Upper lobe of left lung (tissue), 6 donors: Measurements from ENCODE around the gene AHDC1. TPM values are rescaled to one million over a fixed set of nuclear protein-coding genes. Genes with fewer than 3 reads are reported as not detected.

Experiments
- ATAC-seq, 2 donors: fragments of 200-7000 bp; cut with Tn5 transposase; one replicate each; pipeline ENCODE4 v1.9.1; 2022; ENCODE audit warnings: mild to moderate bottlenecking in 2 of 2, moderate library complexity in 2 of 2; ENCODE audit not compliant: low FRiP score in 2 of 2
- DNase-seq, 2 donors: peaks; one replicate each; pipeline ENCODE4 v3.0.0-alpha.2; 2019 to 2020
- H3K27ac ChIP-seq, 4 donors: fragments of 200-600 bp; sonication (generic); one replicate each; pipeline ENCODE4 v1.5.1; 2016 to 2019
- H3K27me3 ChIP-seq, 4 donors: fragments of 200-600 bp; sonication (generic); one replicate each; pipeline ENCODE4 v1.5.1; 2017 to 2019
- H3K36me3 ChIP-seq, 4 donors: fragments of 200-600 bp; sonication (generic); one replicate each; pipeline ENCODE4 v1.5.1; 2016 to 2019
- H3K4me1 ChIP-seq, 4 donors: fragments of 200-600 bp; sonication (generic); one replicate each; pipeline ENCODE4 v1.5.1; 2018 to 2019
- H3K4me3 ChIP-seq, 4 donors: fragments of 200-600 bp; sonication (generic); one replicate each; pipeline ENCODE4 v1.5.1; 2017 to 2019; ENCODE audit warnings: mild to moderate bottlenecking in 2 of 4, moderate library complexity in 1 of 4
- H3K9me3 ChIP-seq, 4 donors: fragments of 200-600 bp; sonication (generic); one replicate each; pipeline ENCODE4 v1.5.1; 2018 to 2019
- CTCF ChIP-seq, 6 experiments: fragments of 450-650 bp in 4 of 6; fragments of 200-600 bp in 2 of 6; sonication (generic) in 2 of 6; IDR thresholded peaks; one replicate each; pipeline ENCODE4 v1.5.1; 2016 to 2019; ENCODE audit warnings: antibody characterized with exemption in 6 of 6
- EP300 ChIP-seq, 4 donors: sonication (generic); formaldehyde crosslinking; IDR thresholded peaks; one replicate each; pipeline ENCODE4 v1.5.1; 2017; ENCODE audit warnings: antibody characterized with exemption in 4 of 4, control low read depth in 2 of 4
- POLR2A ChIP-seq, 4 donors: fragments of 450-650 bp; IDR thresholded peaks; one replicate each; pipeline ENCODE4 v1.5.1; 2016 to 2017; ENCODE audit warnings: antibody characterized with exemption in 4 of 4, mild to moderate bottlenecking in 2 of 4
- POLR2AphosphoS5 ChIP-seq, 2 donors: sonication (generic); formaldehyde crosslinking; IDR thresholded peaks; one replicate each; pipeline ENCODE4 v1.5.1; 2017; ENCODE audit warnings: antibody characterized with exemption in 2 of 2
- WGBS, 2 donors: methylation state at CpG; one replicate each; pipeline ENCODE4 v1.1.5; 2017 to 2018; 5-methylcytosine and 5-hydroxymethylcytosine counted together
- total RNA-seq, 6 donors: library from RNA; depleted of rRNA in 4 of 6; stranded (reverse); fragments of >200 nt in 4 of 6; gene quantifications; one replicate each; pipeline versions ENCODE4 v1.1.0 to v1.2.1, GENCODE V29; 2016 to 2021
- donor health status: DM: no; HTN: no; CAD: no; lungs with moderate emphysema.
- donor health status: DM: no; HTN: yes; CAD: no; lungs with severe emphysema.

AHDC1 gene
- total RNA-seq, 6 donors from 2014 or later, result 10.8 to 43.4 (median 26.2) TPM

GRCh38 chr1:27509127-27510080, 94.5 kb downstream of the AHDC1 start:
- Histone ChIP-seq H3K36me3 (no peaks in the 10 kb centered on the region), H3K27ac (no peak overlapping the region), H3K9me3 (no peaks in the 10 kb centered on the region), H3K4me3 (no peak overlapping the region), H3K27me3 (no peaks in the 10 kb centered on the region), H3K4me1 (peaks cover 18 to 23% (median 21%) of the 10 kb centered on the region in 4 donors)
- ATAC-seq, result no peak
- WGBS, 2 donors, result 75 to 77% methylated on average over 9 of the region's 9 CpGs
- TF ChIP-seq POLR2A (IDR thresholded peaks at IDR 0.05) (no peak), CTCF (IDR thresholded peaks at IDR 0.05) (no peak), EP300 (IDR thresholded peaks at IDR 0.05) (no peak), POLR2AphosphoS5 (IDR thresholded peaks at IDR 0.05) (no peak)
- DNase-seq, result no peak

DNA sequence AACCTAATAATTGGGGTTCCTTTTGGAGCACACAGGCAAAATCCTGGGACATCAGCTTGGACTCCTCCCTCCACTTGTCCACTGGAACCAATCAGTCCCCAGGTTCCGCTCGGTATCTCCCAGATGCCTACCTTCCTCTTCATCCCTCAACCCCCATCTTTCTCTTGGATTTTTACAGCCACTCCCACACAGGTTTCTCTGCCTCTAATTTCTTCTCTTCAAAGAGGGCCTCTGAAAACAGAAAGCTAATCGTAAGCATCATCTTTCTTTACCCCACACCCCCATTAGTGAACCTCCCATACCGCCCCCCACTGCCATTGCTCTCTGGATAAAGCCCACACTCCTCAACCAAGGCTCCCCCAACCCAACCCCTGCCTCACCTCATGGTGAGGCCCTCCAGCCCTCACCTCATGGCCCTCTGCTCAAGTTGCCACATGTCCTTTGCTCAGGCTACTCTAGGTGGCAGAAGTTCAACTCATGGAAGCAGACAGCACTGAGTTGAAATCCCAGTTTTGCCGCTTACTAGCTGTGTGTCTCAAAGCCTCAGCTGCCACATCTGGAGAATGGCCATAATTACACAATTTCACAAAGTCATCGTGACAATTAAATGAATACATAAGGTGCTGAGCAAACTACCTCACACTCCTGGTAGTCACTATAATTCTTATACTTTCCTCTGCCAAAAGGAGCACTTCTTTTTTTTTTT, 95.8 kb downstream of the AHDC1 start:
- Histone ChIP-seq H3K9me3 (no peaks in the 10 kb centered on the region), H3K27me3 (no peaks in the 10 kb centered on the region), H3K4me3 (no peak overlapping the region), H3K4me1 (peaks cover 6 to 21% (median 20%) of the 10 kb centered on the region in 4 donors), H3K36me3 (no peaks in the 10 kb centered on the region), H3K27ac (no peak overlapping the region)
- DNase-seq, result no peak
- TF ChIP-seq POLR2A (IDR thresholded peaks at IDR 0.05), result no peak
- no peak for TF ChIP-seq EP300 (IDR thresholded peaks at IDR 0.05)
- no peak for TF ChIP-seq CTCF (IDR thresholded peaks at IDR 0.05)
- no peak for TF ChIP-seq POLR2AphosphoS5 (IDR thresholded peaks at IDR 0.05)
- WGBS, 2 donors, result 86 to 89% methylated on average over 6 of the region's 6 CpGs
- ATAC-seq, result no peak

DNA sequence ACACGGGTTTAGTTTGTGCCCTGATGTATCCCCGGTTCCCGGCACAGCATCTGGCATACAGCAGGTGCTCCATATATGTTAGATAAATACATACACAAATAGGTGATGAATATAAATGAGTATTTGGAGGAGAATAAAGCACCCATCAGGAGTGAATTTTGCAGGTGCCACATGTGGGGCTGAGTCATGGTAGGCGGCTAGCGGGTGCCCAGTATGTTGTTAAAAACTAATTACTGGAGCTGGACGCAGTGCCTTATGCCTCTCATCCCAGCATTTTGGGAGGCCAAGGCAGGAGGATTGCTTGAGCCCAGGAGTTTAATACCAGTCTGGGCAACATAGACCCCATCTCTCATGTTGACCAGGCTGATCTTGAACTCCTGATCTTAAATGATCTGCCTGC, 97.2 kb downstream of the AHDC1 start:
- peaks cover 6 to 21% (median 20%) of the 10 kb centered on the region in 4 donors for H3K4me1 ChIP-seq
- H3K9me3 ChIP-seq, result no peaks in the 10 kb centered on the region
- DNase-seq (no peak), ATAC-seq (no peak)
- H3K27me3 ChIP-seq, result no peaks in the 10 kb centered on the region
- H3K4me3 ChIP-seq, result no peak overlapping the region
- TF ChIP-seq EP300 (IDR thresholded peaks at IDR 0.05) (no peak), POLR2A (IDR thresholded peaks at IDR 0.05) (no peak), POLR2AphosphoS5 (IDR thresholded peaks at IDR 0.05) (no peak), CTCF (IDR thresholded peaks at IDR 0.05) (no peak)
- 92 to 94% methylated on average over 6 of the region's 6 CpGs for WGBS, 2 donors
- no peaks in the 10 kb centered on the region for H3K36me3 ChIP-seq
- no peak overlapping the region for H3K27ac ChIP-seq

DNA sequence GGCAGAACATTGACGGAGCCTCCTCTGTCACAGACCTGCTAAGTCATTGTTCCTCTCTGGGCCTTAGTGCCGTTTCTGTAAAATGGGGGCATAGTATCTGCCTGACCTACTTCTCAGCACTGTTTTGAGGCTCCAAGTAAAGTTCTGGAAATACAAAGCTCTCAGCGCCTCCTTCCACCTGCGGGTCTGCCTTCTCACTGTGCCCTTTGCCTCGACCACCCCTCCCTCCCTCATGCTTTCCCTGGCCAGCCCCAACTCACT, 98.6 kb downstream of the AHDC1 start:
- 61 to 77% methylated on average over 5 of the region's 5 CpGs for WGBS, 2 donors
- no peaks in the 10 kb centered on the region for H3K9me3 ChIP-seq
- H3K27ac ChIP-seq, result peak overlapping the region; percentile 81 to 91 (median 86)
- no peaks in the 10 kb centered on the region for H3K27me3 ChIP-seq
- no peak for DNase-seq
- no peaks in the 10 kb centered on the region for H3K36me3 ChIP-seq
- H3K4me3 ChIP-seq, result no peak overlapping the region
- TF ChIP-seq POLR2A (IDR thresholded peaks at IDR 0.05), result no peak
- no peak for TF ChIP-seq POLR2AphosphoS5 (IDR thresholded peaks at IDR 0.05)
- no peak for TF ChIP-seq CTCF (IDR thresholded peaks at IDR 0.05)
- TF ChIP-seq EP300 (IDR thresholded peaks at IDR 0.05), result no peak
- ATAC-seq, result no peak
- peaks cover 6 to 21% (median 20%) of the 10 kb centered on the region in 4 donors for H3K4me1 ChIP-seq
